Measurements from ENCODE around the gene SGPP1.
"Not testable (repeated sequence)": the region's sequence is repeated elsewhere in the genome, so short reads cannot be mapped to it uniquely, and the experiment has no call there.

SGPP1 gene

GRCh38 chr14:63672417-63673180 is 55.3 kb downstream of the SGPP1 start:
- no peak for DNase-seq

GRCh38 chr14:63671987-63672386 is 55.9 kb downstream of the SGPP1 start:
- DNase-seq, result no peak

GRCh38 chr14:63670692-63671091 is 57.2 kb downstream of the SGPP1 start:
- no peak for DNase-seq

GRCh38 chr14:63666335-63666734 is 61.5 kb downstream of the SGPP1 start:
- DNase-seq, result no peak

GRCh38 chr14:63663428-63664341 is 64.2 kb downstream of the SGPP1 start:
- no peak for DNase-seq

- no peak for DNase-seq
Observed at GRCh38 chr14:63662776-63663175, 65.1 kb downstream of the SGPP1 start.

- not testable (repeated sequence) for DNase-seq
Observed at GRCh38 chr14:63661881-63662280, 66.0 kb downstream of the SGPP1 start.

- no peak for DNase-seq
Observed at GRCh38 chr14:63659726-63660125, 68.1 kb downstream of the SGPP1 start.

GRCh38 chr14:63656194-63656593 is 71.7 kb downstream of the SGPP1 start:
- no peak for DNase-seq

GRCh38 chr14:63654936-63655335 is 72.9 kb downstream of the SGPP1 start:
- no peak for DNase-seq

GRCh38 chr14:63654346-63654745 is 73.5 kb downstream of the SGPP1 start:
- no peak for DNase-seq

- no peak for DNase-seq
Observed at GRCh38 chr14:63652406-63652805, 75.5 kb downstream of the SGPP1 start.

GRCh38 chr14:63650256-63650952 is 77.5 kb downstream of the SGPP1 start:
- no peak for DNase-seq

GRCh38 chr14:63647696-63648410 is 80.0 kb downstream of the SGPP1 start:
- no peak for DNase-seq

- DNase-seq, result no peak
Observed at GRCh38 chr14:63644741-63645140, 83.1 kb downstream of the SGPP1 start.

- DNase-seq, result peak; percentile 9
Observed at GRCh38 chr14:63642656-63643382, 85.0 kb downstream of the SGPP1 start.

- peak; percentile 96 for DNase-seq
Observed at GRCh38 chr14:63642229-63642611, 85.6 kb downstream of the SGPP1 start.

- DNase-seq, result peak; percentile 99
Observed at GRCh38 chr14:63641473-63642228, 86.2 kb downstream of the SGPP1 start, which contains the start of gene WDR89. WDR89 (minus strand) TSS chr14:63641871; CDS start chr14:63599942, 41,929 bp downstream.

GRCh38 chr14:63638493-63638892 is 89.4 kb downstream of the SGPP1 start:
- no peak for DNase-seq

GRCh38 chr14:63636094-63636635 is 91.7 kb downstream of the SGPP1 start:
- DNase-seq, result not testable (repeated sequence)
